ENCODE data around the gene HTT. TPM values are rescaled to one million over a fixed set of nuclear protein-coding genes. Genes with fewer than 3 reads are reported as not detected.

HTT gene
- total RNA-seq, 1 donor from 2014 or later: 82.8 TPM

DNA sequence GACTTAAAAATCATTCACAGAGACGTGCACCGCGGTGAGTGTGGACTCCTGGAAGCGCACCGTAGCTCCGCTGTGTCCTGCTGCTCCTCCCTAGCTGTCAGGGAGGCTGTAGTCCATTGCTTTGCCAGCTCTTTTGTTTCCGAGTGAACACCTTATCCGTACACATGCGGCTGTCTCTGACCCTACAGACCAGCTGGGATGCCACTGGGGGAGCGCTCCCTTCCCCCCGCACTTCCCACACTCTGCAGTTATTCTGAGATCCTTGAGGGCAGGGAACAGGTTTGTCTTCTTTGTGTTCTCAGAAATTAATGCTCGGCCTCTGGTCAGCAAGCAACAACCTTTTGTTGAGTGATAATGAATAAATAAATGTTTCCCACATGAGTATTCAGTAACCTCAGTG lies 140.8 kb downstream of the HTT start:
- TF ChIP-seq, protein P1, sequence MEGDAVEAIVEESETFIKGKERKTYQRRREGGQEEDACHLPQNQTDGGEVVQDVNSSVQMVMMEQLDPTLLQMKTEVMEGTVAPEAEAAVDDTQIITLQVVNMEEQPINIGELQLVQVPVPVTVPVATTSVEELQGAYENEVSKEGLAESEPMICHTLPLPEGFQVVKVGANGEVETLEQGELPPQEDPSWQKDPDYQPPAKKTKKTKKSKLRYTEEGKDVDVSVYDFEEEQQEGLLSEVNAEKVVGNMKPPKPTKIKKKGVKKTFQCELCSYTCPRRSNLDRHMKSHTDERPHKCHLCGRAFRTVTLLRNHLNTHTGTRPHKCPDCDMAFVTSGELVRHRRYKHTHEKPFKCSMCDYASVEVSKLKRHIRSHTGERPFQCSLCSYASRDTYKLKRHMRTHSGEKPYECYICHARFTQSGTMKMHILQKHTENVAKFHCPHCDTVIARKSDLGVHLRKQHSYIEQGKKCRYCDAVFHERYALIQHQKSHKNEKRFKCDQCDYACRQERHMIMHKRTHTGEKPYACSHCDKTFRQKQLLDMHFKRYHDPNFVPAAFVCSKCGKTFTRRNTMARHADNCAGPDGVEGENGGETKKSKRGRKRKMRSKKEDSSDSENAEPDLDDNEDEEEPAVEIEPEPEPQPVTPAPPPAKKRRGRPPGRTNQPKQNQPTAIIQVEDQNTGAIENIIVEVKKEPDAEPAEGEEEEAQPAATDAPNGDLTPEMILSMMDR (IDR thresholded peaks at IDR 0.05; ENCODE audit: unreplicated experiment): no peak
- H3K9me3 Mint-ChIP-seq (ENCODE audit: low read depth): no peaks in the 10 kb centered on the region
- DNase-seq (ENCODE audit: low spot score, unreplicated experiment): no peak
- no peaks in the 10 kb centered on the region for H3K4me1 Mint-ChIP-seq (ENCODE audit: low read depth)
- peaks cover 29% of the 10 kb centered on the region for H3K36me3 Mint-ChIP-seq (ENCODE audit: insufficient read depth)
- H3K27me3 Mint-ChIP-seq: no peaks in the 10 kb centered on the region
- no peak overlapping the region for H3K4me3 Mint-ChIP-seq (ENCODE audit: low read depth)
- H3K27ac Mint-ChIP-seq: no peak overlapping the region

DNA sequence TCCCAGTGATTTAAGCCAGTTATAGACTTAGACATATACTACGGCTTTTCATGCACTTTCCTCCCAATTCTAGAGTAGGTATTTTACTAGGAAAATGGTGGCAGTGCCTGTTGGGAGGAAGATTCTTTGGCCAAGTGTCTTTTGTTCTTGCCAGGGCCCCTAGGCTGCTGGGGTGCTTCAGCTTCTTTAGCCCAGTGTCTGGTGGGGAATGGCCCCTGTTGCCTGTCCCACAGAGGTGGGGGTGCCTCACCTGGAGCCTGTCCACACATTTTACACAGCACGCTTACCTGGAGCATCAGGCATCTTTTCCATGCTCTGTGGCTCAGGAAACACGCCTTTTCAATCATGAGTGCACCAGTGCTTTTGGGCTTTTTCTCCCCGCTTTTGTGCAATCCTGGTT lies 141.3 kb downstream of the HTT start:
- Mint-ChIP-seq H3K27me3 (no peaks in the 10 kb centered on the region), H3K27ac (no peak overlapping the region), H3K36me3 (ENCODE audit: insufficient read depth) (peaks cover 25% of the 10 kb centered on the region), H3K4me1 (ENCODE audit: low read depth) (no peaks in the 10 kb centered on the region), H3K9me3 (ENCODE audit: low read depth) (no peaks in the 10 kb centered on the region), H3K4me3 (ENCODE audit: low read depth) (no peak overlapping the region)
- TF ChIP-seq, protein P1 (IDR thresholded peaks at IDR 0.05; ENCODE audit: unreplicated experiment): no peak
- no peak for DNase-seq (ENCODE audit: low spot score, unreplicated experiment)

DNA sequence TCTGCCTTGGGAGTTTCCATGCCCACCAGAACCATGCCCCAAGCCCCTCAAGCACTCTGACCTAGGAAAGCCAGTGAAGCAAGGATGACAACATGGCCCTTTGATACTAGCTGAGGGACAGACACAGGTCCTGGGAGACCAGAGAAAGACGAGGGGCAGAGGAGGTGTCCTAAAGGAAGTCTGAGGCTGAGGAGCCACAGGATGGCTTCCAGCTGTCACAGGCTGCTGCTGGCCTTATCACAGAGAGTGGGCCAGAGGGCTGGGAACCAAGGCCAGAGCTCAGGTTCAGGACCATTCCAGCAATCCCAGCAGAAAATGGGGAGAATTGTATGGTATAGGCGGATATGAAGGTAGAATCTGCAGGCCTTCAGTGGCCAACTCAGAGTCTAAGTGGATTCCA lies 142.8 kb downstream of the HTT start:
- Mint-ChIP-seq H3K27me3 (no peaks in the 10 kb centered on the region), H3K4me3 (ENCODE audit: low read depth) (no peak overlapping the region), H3K9me3 (ENCODE audit: low read depth) (no peaks in the 10 kb centered on the region), H3K27ac (no peak overlapping the region), H3K36me3 (ENCODE audit: insufficient read depth) (peaks cover 26% of the 10 kb centered on the region), H3K4me1 (ENCODE audit: low read depth) (no peaks in the 10 kb centered on the region)
- DNase-seq (ENCODE audit: low spot score, unreplicated experiment): no peak
- TF ChIP-seq, protein P1 (IDR thresholded peaks at IDR 0.05; ENCODE audit: unreplicated experiment): no peak

- H3K4me1 Mint-ChIP-seq (ENCODE audit: low read depth): no peaks in the 10 kb centered on the region
- TF ChIP-seq, protein P1 (IDR thresholded peaks at IDR 0.05; ENCODE audit: unreplicated experiment): no peak
Observed at GRCh38 chr4:3217771-3218170, 143.3 kb downstream of the HTT start.

DNA sequence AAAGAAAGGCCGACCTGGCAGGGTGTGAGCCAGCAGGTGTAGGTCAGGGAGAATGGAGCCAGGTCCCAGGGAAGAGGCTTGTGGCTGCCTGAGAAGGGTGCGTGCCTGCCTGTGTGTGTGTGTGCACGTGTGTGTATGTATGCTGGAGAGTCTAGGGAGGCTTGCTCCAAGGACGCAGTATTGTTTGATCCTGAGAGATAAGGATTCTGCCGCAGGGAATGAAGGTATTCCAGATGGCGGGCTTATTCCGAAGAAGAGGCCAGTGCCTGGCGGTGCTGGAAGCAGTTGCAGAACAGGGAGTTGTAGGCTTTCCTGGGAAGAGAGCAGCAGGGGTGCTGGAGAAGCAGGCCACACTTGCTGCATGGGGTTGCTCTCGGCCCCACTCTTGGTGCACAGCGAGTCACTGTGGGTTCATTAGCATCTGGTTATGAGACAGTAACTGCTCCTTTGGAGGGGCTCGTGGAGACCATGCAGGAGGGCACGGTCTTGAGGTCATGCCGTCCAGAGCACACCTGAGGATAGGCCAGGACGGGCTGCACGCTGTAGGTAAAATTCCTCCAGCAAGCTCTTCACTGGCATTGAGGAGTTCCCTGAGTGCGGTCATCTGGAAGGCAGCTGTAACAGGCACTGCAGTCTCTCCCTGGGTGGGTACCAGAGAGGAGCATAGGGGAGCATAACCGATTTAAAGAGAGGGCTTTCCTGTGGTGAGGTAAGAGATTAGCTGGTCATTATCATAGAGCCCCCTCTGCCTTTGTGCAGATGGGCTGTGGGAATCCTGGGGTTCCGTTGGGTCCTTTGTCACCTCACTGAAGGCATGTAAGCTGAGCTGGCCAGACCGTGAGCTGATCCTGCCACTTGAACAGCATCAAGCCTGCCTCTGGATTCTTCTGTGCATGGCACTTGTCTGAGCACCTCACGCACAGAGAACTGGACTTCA lies 144.6 kb downstream of the HTT start:
- DNase-seq (ENCODE audit: low spot score, unreplicated experiment): no peak
- TF ChIP-seq, protein P1 (IDR thresholded peaks at IDR 0.05; ENCODE audit: unreplicated experiment): no peak
- Mint-ChIP-seq H3K9me3 (ENCODE audit: low read depth) (no peaks in the 10 kb centered on the region), H3K27ac (no peak overlapping the region), H3K27me3 (no peaks in the 10 kb centered on the region), H3K36me3 (ENCODE audit: insufficient read depth) (peaks cover 25% of the 10 kb centered on the region), H3K4me1 (ENCODE audit: low read depth) (no peaks in the 10 kb centered on the region), H3K4me3 (ENCODE audit: low read depth) (no peak overlapping the region)

More at GRCh38 chr4:3217771-3218170, 143.3 kb downstream of the HTT start:
- Mint-ChIP-seq H3K27me3 (no peaks in the 10 kb centered on the region), H3K36me3 (ENCODE audit: insufficient read depth) (peaks cover 24% of the 10 kb centered on the region), H3K27ac (no peak overlapping the region), H3K4me3 (ENCODE audit: low read depth) (no peak overlapping the region), H3K9me3 (ENCODE audit: low read depth) (no peaks in the 10 kb centered on the region)
- DNase-seq (ENCODE audit: low spot score, unreplicated experiment): no peak

Data from progenitor cell of endocrine pancreas (in vitro differentiated cells).